Effector CD8-positive, alpha-beta T cell (primary cell): Measurements from ENCODE around the gene TGM3.

Experiments
- DNase-seq: peaks from one replicate; lab custom pipeline; 2025; lab: John Stamatoyannopoulos, UW

Gene TGM3

DNA sequence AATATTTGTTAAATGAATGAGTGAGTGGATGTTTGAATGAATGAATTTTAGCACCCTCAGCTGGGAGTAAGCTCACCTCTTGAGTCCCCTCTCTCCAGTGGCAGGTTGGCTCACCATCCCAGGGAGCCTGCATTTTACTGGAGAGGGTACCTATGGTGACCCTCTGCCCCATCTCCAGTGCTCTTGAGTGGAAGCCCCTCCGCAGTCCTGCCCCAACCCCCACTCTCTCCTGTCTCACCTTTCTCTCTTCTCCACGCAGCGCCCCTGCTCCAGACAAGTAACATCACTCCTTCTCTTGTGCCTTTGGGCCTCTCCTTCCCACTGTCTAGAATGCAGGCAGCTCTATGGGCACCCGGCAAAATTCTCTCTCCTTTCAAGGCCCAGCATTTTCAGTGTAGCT, 11.3 kb downstream of the TGM3 start:
- no peak for DNase-seq

DNA sequence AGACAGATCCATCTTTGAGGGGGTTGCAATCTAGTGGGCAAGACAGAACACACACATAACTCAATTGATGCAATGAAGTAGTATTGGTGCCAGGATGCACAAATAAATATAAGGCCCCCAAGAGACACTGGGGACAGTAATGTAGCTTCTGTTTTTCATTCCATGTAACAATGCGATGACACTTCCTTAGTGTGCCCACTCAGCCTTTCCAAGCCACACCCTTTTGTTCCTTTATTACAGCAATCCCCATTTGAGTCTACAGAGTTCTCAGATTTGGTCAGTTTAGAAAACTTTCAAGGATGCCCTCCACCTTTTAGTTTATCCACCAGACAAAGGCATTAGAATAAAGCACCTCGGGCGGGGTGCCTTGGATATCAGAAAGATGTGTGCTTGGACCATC, 15.5 kb downstream of the TGM3 start:
- DNase-seq, result no peak

DNA sequence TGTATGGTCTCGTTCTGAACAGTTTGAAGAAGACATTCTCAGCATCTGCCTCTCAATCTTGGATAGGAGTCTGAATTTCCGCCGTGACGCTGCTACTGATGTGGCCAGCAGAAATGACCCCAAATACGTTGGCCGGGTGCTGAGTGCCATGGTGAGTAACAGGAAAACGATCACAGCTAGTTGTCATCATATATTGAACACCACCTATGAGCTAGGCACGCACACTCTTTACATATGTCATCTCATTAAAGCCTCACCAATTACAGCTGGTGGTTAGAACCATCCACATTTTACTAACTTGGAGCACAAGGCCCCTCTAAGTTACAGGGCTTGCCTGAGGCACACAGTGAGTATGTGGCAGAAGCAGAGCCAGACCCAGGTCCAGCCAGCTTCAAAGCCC, 17.1 kb downstream of the TGM3 start:
- no peak for DNase-seq

DNA sequence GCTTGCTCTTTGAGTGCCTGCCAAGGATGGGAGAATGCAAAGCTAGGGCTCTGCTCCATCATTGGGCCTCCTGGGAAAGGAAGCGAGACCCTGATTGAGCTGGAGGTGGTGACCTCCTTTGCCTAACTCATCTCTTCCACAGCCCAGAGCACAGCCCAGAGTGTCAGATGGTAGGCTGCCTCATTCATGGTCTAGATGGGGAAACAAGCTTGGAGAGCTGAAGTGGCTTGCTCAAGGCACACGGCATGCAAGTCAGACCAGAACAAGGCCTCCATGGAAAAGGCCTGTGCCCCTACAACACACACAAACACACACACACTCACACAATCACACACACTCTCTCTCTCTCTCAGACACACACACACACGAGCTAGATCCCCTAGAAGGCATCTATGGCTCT, 17.5 kb downstream of the TGM3 start:
- no peak for DNase-seq

DNA sequence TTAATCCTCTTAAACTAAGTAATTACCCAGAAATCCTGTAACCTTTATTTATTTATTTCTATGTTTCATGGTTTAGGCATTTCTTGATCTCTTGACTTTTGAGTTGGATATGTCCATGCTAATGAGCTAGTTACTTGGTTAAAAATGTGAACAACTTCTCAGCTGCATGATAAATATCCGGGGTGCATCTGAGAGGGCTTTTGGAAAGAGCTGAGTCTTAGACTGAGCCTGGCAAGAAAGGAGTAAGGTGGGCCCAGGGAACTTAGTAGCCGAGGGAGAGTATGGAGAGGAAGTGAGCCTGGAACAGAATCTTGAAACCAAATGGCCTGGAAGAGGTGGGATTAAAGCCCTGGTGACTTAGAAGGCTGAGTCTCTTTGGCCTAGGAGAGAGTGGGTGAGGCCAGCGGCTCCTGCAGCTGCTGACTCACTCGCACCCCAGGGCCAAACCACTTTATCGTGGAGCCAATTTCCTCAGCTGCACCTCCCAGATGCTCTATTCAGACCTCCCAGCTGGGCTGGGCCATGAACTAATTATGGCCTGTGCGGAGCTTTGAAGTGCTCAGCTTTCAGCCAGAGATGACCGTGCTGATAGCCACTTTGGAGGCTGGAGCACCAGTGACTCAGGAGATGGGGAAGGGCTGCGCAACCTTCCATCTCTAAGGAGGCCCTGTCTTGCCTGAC, 19.1 kb downstream of the TGM3 start:
- DNase-seq, result no peak

DNA sequence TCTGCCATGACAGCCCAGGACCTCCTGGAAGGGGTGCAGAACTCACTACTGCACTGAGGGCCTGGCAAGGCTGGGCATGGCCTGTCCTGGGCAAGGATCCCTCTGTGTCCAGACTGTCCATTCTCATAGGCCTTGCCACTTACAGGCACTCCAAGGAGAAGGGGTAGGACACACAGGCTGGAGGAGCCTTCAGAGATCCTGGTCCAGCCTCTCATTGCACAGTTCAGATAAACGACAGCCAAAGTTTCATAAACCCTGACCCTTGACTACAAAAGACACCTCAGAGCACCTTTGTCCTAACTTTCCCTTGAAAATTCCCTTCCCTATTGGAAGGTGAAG, 19.6 kb downstream of the TGM3 start:
- DNase-seq, result no peak

DNA sequence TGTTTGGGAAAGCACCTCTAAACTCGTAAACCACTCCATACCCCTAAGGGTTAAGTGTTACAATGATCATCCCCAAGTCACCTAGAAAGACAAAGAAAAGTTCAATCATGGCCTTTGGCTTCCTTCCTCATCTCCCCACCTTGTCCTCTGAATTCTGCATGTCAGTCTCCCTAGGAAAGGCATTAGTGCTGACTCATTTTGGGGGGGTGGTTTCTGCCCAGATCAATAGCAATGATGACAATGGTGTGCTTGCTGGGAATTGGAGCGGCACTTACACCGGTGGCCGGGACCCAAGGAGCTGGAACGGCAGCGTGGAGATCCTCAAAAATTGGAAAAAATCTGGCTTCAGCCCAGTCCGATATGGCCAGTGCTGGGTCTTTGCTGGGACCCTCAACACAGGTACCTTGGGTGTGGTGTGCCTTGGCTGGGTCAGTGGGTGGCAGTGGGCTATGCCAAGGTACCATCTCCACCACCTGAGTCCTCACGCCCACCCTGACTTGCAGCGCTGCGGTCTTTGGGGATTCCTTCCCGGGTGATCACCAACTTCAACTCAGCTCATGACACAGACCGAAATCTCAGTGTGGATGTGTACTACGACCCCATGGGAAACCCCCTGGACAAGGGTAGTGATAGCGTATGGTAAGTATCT, 21.2 kb downstream of the TGM3 start:
- no peak for DNase-seq

DNA sequence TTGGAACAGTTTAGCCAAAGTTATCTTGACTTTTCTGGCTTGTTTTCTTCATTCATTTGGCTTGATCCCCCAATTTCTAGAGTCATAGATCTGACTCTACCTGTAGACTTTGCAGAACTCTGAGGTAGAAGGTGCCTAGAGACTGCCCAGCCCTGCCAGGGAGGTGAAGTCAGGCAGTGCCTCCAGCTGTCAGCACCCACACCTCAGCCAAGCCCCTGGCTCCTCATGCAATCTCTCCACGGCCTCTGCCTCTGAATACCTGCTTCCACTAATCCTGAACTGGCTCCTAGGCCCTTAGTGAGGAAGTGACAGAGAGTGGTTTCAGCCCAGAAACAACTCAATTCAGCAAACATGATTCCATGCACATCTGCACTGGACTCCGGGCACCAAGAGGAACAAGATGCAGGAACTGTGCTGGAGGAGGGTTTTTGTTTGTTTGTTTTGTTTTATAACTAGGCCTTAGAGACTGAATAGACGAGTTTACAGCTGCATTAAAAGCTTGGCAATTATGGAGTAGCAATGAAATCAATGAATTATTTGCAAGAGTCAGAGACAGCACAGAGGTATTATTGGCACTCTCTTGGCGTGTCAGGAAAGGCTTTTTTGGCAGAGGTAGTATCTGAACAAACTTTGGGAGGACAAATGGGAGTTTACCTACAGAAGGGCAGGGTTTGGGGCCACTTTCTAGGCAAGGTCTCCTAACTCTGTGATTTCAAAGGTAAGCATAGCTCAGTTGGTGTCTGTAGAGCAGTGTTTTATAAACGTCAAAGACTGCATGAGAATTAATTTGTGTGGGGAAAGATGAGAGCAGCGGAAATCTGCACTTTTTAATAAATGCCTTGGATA, 25.2 kb downstream of the TGM3 start:
- no peak for DNase-seq

DNA sequence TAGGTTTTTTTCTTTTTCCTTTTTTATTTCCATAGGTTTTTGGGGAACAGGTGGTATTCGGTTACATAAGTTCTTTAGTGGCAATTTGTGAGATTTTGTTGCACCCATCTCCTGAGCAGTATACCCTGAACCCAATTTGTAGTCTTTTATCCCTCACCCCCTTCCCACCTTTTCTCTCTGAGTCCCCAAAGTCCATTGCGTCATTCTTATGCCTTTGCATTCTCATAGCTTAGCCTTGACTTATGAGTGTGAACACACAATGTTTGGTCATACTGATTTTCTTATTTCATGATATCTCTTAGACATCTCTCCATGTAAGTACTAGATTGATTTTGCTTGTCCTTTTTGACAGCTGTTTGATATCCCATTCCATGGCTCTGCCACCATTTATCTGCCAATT, 27.2 kb downstream of the TGM3 start:
- DNase-seq, result no peak

DNA sequence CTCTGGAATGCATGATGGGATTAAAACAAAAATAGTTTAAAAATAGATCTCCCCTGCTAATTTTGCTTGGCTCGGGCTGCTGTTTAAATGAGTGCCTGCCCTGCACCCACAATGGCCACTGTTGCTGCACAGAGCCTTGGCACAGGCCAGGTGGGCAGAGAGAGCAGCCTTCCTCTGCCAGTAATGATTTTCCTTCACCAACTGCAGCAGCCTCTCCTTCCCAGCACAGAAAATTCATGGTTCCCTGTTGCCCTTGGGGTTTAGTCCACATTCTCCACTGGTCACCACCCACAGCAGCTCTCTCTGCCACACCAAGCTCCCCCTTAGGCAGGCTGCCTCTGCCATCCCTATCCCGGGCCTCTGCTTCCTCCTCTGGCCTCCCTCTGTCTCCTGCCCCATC, 30.2 kb downstream of the TGM3 start:
- no peak for DNase-seq

DNA sequence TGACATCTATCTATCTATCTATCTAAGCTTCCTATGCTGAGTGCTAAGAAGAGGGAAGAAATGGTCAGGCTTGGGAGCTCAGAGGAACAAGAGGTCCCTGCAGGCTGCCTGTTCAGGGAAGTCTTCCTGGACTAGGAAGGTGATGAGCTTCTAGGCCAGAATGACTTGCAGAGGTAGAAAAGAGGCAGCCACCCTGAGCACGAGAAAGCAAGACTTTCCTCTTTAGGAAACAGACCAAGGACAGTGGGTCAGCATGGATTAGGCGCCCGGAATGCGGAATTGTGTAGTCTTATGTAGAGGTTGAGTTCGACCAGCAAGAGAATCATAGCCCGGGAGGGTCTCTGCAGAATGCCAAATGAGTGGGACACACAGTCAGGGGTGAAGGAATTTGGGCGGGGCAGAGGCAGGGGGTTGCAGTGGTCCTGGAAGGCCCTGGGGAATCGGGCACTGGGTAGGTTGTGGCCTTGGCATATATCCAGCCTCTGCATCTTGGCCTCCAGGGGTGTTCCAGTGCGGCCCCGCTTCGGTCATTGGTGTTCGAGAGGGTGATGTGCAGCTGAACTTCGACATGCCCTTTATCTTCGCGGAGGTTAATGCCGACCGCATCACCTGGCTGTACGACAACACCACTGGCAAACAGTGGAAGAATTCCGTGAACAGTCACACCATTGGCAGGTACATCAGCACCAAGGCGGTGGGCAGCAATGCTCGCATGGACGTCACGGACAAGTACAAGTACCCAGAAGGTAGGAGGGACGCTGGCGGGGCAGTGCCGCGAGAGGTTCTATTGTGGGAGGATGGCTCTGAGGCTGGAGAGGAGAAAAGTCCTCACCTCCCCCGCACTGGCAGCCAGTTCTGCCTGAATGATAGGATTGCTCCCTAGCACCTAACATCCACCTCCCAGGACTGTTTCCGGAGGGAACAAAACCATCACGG, 32.1 kb downstream of the TGM3 start:
- no peak for DNase-seq

DNA sequence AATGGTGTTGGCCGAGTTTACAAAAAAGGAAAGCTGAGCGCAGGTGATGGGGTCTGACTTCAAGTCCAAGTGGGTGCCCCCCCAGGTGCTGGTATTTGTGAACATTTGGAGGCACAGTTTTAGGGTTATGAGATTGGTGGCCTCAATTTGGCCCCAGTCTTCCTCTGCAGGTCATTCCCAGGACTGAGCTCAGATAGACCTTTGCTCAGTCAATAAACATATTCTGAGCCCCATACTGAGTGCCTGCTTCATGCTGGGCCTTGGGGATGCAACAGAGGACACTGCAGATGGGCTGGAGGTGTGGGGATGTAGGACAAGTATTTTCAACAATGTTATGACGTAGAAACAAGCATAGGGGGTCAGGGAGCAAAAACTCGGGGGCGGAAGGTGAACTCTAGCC, 33.5 kb downstream of the TGM3 start:
- no peak for DNase-seq

DNA sequence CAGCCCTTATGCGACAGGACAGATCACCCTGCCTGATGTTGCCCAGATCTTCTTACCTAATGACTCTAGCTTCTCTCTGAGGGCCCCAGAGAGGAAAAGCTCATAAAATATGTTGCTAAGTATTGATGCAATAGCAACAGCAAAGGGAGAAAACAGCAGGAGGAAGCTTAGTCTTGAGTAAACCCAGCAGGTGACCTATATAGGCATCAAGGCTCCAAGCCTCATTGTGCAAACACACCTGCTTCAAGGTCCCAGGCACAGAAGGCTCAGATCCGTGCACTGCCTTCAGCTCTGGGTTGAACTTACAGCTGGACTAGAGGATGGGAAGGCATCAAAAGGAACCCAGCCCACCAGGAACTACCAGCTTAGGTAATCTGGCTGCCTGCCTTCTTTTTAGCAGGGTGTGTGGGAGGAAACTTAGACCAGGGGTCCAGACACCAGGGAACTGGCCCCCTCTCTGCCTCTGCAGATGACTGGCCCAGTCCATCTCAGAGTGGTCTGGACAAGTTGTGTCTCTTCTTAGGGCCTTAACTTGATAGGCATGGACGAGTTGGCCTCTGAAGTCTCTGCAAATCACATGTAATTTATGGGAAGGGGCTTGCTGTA, 34.4 kb downstream of the TGM3 start:
- DNase-seq, result no peak

DNA sequence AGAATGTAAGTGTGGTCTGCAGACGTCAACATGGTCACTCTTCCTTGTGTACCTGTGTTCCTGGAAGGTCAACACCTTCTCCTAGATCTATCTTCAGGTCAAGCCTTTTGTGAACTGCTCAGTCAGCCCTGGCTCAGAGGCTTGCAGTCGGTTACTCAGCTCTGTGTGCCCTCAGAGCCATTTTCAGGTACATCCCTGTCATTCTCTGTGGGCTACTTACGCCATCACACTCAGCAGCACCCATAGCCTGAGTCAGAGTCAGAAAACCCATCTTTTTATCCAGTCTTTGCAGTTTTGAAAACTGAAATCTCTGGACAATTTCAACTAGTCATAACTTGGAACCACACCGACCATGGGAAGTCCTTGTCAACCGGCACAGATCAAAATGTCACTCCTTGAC, 35.3 kb downstream of the TGM3 start:
- DNase-seq, result no peak

DNA sequence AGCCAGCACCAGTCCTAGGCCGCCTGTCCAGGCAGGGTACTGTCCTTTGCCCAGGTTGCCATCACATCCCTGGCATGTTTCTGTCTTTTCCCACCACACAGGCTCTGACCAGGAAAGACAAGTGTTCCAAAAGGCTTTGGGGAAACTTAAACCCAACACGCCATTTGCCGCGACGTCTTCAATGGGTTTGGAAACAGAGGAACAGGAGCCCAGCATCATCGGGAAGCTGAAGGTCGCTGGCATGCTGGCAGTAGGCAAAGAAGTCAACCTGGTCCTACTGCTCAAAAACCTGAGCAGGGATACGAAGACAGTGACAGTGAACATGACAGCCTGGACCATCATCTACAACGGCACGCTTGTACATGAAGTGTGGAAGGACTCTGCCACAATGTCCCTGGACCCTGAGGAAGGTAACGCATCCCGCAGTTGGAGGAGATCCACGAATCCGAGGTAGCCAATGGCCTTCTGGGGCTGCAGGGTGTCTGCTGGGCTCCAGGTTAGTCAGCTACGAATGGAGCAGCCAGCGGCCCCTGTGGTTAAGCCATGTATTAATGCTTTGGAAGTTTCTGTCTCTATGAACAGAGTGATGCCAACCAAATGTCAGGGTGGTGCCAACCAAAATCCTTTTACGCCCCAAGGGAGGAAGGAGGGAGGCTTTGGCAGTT, 36.2 kb downstream of the TGM3 start:
- no peak for DNase-seq

DNA sequence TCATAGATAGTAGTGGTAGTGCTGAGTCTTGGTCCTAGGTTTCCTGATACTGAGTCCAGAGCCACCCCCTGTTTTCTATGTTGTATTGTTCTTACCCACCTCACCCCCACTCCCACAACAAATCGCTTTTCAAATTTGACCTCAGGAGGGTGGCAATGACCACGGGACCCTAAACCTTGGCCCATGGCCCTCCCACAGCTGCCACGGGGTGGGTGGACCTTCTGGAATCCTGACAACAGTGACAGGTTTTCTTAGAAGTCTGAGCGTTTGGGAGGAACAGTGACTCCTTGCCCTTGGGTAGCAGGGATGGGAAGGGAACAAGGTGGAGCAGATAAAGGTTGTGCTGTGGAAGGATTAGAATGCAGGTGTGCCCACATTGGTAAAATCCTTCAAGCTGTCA, 36.9 kb downstream of the TGM3 start:
- no peak for DNase-seq

DNA sequence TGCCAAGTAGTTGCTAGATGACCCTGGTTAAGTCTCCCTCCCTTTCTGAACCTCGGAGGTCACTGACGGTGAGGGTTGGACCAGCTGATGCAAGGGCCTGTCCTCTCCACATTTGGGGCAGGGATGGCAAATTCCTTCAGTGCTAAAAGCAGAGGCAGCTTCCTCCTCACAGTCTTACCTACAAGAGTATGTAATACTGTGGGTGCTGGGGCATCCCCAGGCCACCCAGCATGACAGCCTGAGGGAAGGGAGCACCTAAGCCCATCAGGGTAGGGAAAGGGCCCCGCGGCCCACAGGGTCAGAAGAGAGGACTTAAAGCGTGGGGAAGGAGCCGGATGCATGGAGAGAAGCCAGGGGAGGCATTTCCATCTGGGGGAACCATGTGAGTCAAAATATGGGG, 38.0 kb downstream of the TGM3 start:
- DNase-seq, result no peak

DNA sequence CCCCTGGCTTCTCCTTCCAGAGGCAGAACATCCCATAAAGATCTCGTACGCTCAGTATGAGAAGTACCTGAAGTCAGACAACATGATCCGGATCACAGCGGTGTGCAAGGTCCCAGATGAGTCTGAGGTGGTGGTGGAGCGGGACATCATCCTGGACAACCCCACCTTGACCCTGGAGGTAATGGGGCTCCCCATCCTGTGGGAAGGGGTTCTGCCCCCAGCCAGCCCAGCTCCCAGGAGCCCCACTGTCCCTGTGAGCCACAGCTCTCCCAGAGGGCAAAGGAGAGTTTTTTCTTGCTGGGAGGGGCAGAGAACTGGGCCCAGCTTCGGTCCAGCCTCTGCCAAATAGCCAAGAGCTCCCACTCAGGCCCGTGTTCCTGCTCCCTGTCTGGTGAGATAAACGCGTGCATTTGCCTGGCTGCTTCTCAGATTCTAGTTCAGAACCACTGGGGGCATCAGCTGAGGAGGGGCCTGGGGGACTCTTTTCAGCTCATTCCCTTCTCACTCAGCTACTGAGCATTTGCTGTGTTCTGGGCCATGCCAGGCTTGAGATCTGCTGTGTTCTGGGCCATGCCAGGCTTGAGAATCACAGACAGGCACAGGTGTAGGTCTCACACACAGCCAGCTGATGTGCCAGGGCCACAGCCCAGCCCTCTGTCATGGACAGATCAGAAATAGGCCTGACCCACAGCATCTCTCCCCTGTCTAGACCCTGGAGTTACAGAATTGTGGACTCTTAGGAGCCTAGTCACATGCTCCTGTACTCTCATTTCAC, 39.5 kb downstream of the TGM3 start:
- DNase-seq, result no peak

DNA sequence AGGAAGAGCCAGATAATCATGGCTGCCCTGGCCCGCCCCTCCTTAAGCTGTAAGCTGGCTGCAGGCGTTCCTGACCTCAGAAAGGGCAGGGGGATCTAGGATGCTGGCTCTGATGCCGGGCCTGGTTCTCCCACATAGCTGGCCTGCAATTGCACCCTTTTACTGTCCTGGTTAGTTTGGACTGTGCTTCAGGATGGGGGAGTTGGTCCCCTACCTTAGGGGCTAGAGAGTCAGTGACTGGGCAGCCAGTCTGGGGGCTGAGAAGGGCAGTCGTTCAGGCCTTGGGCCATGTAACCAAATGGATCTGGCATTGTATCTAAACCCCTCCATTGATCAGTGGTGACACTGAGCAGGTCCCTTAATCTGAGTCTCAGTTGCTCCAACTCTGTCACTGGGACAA, 40.7 kb downstream of the TGM3 start:
- DNase-seq, result no peak

DNA sequence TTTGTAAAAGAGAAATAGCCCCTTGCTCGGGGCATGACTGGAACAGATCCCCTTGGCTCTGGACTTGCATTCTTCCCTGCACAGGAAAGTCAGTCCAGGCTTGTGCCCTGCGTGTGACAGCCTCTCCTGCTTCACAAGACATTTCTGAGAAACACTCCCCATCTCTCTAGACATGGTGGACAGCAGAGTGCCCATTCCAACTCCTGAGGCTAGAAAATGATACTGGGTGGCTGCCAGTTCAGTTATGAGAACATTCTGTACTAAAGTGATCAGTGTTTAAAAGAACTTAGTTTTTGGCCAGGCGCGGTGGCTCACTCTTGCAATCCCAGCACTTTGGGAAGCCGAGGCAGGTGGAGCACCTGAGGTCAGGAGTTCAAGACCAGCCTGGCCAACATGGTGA, 41.3 kb downstream of the TGM3 start:
- DNase-seq, result no peak
